ENCODE measurements around the gene TENM4. TPM values are rescaled to one million over a fixed set of nuclear protein-coding genes. Genes with fewer than 3 reads are reported as not detected.

Gene TENM4
- total and polyA plus RNA-seq, 2 of the 13 experiments (the other 11 are each of a cell fraction or from before 2014, with no cell fraction given): not detected

DNA sequence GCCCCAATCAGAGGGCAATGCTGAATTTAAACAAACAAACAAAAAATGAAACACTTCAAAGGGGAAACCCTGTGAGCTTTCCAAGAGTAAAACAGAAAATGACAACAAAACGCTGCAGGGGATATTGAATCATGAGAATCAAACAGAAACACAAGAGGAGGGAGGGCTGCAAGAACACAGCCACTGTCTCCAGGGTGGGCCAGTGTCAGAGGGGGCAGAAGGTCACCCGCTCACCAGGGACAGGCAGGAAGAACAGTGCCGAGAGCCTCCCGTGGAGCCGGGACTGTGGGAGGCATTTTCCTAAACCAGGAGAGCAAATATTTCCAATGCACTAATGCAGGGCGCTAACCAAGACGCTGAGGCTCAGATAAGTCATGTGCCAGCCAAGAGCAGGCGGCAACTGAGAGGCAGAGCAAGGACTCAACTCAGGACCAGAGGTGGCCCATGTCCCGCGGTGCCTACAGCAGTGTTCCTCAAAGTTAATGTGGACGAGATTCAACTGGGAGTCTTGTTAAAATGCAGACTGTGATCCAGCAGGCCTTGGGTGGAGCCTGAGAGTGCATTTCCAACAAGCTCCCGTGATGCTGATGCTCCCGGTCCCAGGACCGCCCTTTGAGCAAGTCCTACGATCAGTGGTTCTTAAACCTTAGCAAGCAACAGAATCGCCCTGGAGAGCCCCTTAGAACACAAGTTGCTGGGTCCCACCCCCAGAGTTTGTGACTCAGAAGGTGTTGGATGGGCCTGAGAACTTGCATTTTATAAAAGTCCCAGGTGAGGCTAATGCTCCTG is 197.2 kb downstream of the TENM4 start:
- no peak overlapping the region for H2AFZ ChIP-seq (ENCODE audit: low read length)
- in situ Hi-C loops (cut with HindIII; ENCODE audit: extremely low pct_ligation_motif_present, low pct_unique_long_range_greater_than_20kb) (no loop called here), intact Hi-C loops (cut with micrococcal nuclease; ENCODE audit: unreplicated experiment) (no loop called here)
- H3K27me3 ChIP-seq (ENCODE audit: control insufficient read depth in 1 of 2, insufficient read depth in 2 of 2, low read length in 2 of 2): peaks cover 2 to 11% of the 10 kb centered on the region in 2 experiments; a peak in 3 of 5 replicates
- ChIA-PET CTCF (ENCODE audit: low intra/inter-chr PET ratio, low total read pairs) (no interaction called here), POLR2A (no interaction called here)
- FAIRE-seq (no peak), DNase-seq (ENCODE audit: low spot score) (no peak), ATAC-seq (no peak)
- H3K9me3 ChIP-seq (ENCODE audit: low read length): no peaks in the 10 kb centered on the region
- no peak overlapping the region for H3K9ac ChIP-seq (ENCODE audit: insufficient read depth, low read depth, low read length)
- TF ChIP-seq ZMYM3 (CRISPR knock-in tag; IDR thresholded peaks at IDR 0.05): no peak
- TF ChIP-seq, protein P1, sequence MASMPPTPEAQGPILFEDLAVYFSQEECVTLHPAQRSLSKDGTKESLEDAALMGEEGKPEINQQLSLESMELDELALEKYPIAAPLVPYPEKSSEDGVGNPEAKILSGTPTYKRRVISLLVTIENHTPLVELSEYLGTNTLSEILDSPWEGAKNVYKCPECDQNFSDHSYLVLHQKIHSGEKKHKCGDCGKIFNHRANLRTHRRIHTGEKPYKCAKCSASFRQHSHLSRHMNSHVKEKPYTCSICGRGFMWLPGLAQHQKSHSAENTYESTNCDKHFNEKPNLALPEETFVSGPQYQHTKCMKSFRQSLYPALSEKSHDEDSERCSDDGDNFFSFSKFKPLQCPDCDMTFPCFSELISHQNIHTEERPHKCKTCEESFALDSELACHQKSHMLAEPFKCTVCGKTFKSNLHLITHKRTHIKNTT (CRISPR knock-in tag; IDR thresholded peaks at IDR 0.05): no peak
- no peak for TF ChIP-seq ZNF773 (CRISPR knock-in tag; IDR thresholded peaks at IDR 0.05; ENCODE audit: borderline replicate concordance)
- no peak for TF ChIP-seq RBFOX2 (IDR thresholded peaks at IDR 0.05; ENCODE audit: low read depth, low read length)
- no peak for TF ChIP-seq FOSL1 (CRISPR knock-in tag; IDR thresholded peaks at IDR 0.05; ENCODE audit: borderline replicate concordance)
- TF ChIP-seq POGZ (CRISPR knock-in tag; IDR thresholded peaks at IDR 0.05): no peak
- TF ChIP-seq ZFYVE20 (CRISPR knock-in tag; IDR thresholded peaks at IDR 0.05; ENCODE audit: borderline replicate concordance, low read depth): no peak
- no peak for TF ChIP-seq MBNL3 (CRISPR knock-in tag; conservative IDR thresholded peaks at IDR 0.05)
- TF ChIP-seq JUND (CRISPR knock-in tag; IDR thresholded peaks at IDR 0.05): no peak
- no peak for TF ChIP-seq PRPF4 (IDR thresholded peaks at IDR 0.05; ENCODE audit: low read depth, low read length, poor library complexity, severe bottlenecking)
- TF ChIP-seq ZNF296 (CRISPR knock-in tag; conservative IDR thresholded peaks at IDR 0.05): no peak
- TF ChIP-seq RXRA (CRISPR knock-in tag; IDR thresholded peaks at IDR 0.05): no peak
- TF ChIP-seq, protein P2, sequence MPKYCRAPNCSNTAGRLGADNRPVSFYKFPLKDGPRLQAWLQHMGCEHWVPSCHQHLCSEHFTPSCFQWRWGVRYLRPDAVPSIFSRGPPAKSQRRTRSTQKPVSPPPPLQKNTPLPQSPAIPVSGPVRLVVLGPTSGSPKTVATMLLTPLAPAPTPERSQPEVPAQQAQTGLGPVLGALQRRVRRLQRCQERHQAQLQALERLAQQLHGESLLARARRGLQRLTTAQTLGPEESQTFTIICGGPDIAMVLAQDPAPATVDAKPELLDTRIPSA (CRISPR knock-in tag; IDR thresholded peaks at IDR 0.05; ENCODE audit: borderline replicate concordance): no peak
- no peak for TF ChIP-seq SSRP1 (CRISPR knock-in tag; IDR thresholded peaks at IDR 0.05)
- H3K36me3 ChIP-seq (replicated peaks in 1 of 2; ENCODE audit: control insufficient read depth in 1 of 2, insufficient read depth in 2 of 2, low read length in 2 of 2): no peaks in the 10 kb centered on the region
- H4K20me1 ChIP-seq (ENCODE audit: insufficient read depth, low read length): no peaks in the 10 kb centered on the region
- no peak overlapping the region for H3K4me2 ChIP-seq (ENCODE audit: low read depth, low read length)
- no peaks in the 10 kb centered on the region for H3K79me2 ChIP-seq (ENCODE audit: insufficient read depth, low read length)
- no peaks in the 10 kb centered on the region for H3K4me1 ChIP-seq (ENCODE audit: insufficient read depth, low read length)
- no TSS peak for BruUV-seq (replicated peaks)
- H3K27ac ChIP-seq (ENCODE audit: extremely low read length, insufficient read depth, low read length): no peak overlapping the region
- WGBS (ENCODE audit: low lambda C conversion rate): 35% methylated on average over 6 of the region's 16 CpGs
- no peak overlapping the region for H3K4me3 ChIP-seq (replicated peaks in 1 of 3; ENCODE audit: insufficient read depth in 1 of 3, low read depth in 2 of 3, low read length in 3 of 3)

All from HepG2 (cell line).